T47D (cell line): Measurements from ENCODE around the gene UBE2D2.

ENCODE experiments used
- DNase-seq, 2 experiments: peaks; one replicate each; pipeline versions ENCODE4 v3.0.0 to v3.0.0-alpha.2; 2011 to 2012; ENCODE audit warnings: low read depth in 1 of 2, low spot score in 1 of 2
- JUND ChIP-seq: IDR thresholded peaks from 2 replicates; pipeline ENCODE4 v1.6.1; 2012; ENCODE audit warnings: low read depth
- in situ Hi-C: cut with HindIII; loops from 2 replicates; pipeline ENCODE4 v1.10.0; 2016; ENCODE audit warnings: low sequenced_read_pairs, low pct_unique_long_range_greater_than_20kb

UBE2D2 gene

GRCh38 chr5:139630855-139631254 lies 69.7 kb downstream of the UBE2D2 start:
- in situ Hi-C loops = no loop called here
- DNase-seq = no peak
- no peak for TF ChIP-seq JUND

GRCh38 chr5:139631520-139632165 lies 70.5 kb downstream of the UBE2D2 start:
- in situ Hi-C loops = no loop called here
- TF ChIP-seq JUND = no peak
- DNase-seq = no peak

- DNase-seq = peak in 1 of 2 experiments; percentile 80
- in situ Hi-C loops = no loop called here
These were observed 72.3 kb downstream of the UBE2D2 start for GRCh38 chr5:139633295-139634027.

GRCh38 chr5:139634028-139634325 lies 72.8 kb downstream of the UBE2D2 start:
- no peak for TF ChIP-seq JUND
- no peak for DNase-seq
- in situ Hi-C loops = no loop called here

More at GRCh38 chr5:139633295-139634027, 72.3 kb downstream of the UBE2D2 start:
- TF ChIP-seq JUND = no peak

GRCh38 chr5:139634541-139634940 lies 73.4 kb downstream of the UBE2D2 start:
- in situ Hi-C loops = no loop called here
- TF ChIP-seq JUND = no peak
- no peak for DNase-seq

- TF ChIP-seq JUND = no peak
- in situ Hi-C loops = no loop called here
- no peak for DNase-seq
These were observed 74.1 kb downstream of the UBE2D2 start for GRCh38 chr5:139635191-139635590.

GRCh38 chr5:139635606-139636206 lies 74.6 kb downstream of the UBE2D2 start:
- peak in 1 of 2 experiments; percentile 62 for DNase-seq
- in situ Hi-C loops = no loop called here
- no peak for TF ChIP-seq JUND

GRCh38 chr5:139636207-139636792 lies 75.2 kb downstream of the UBE2D2 start:
- TF ChIP-seq JUND = no peak
- in situ Hi-C loops = no loop called here
- DNase-seq = no peak

- in situ Hi-C loops = no loop called here
- no peak for DNase-seq
- TF ChIP-seq JUND = no peak
These were observed 75.9 kb downstream of the UBE2D2 start for GRCh38 chr5:139636975-139637408.

- in situ Hi-C loops = no loop called here
- peak; percentile 88 to 93 for DNase-seq
- TF ChIP-seq JUND = no peak
These were observed 76.4 kb downstream of the UBE2D2 start for GRCh38 chr5:139637438-139638089.

GRCh38 chr5:139638090-139638735 lies 77.1 kb downstream of the UBE2D2 start:
- peak in 1 of 2 experiments; percentile 76 for DNase-seq
- in situ Hi-C loops = no loop called here
- no peak for TF ChIP-seq JUND
